ENCODE results near the gene FAM219A. TPM values are rescaled to one million over a fixed set of nuclear protein-coding genes. Genes with fewer than 3 reads are reported as not detected.
A peak's percentile ranks its signal among the peaks of the same experiment; 100 is the strongest.

Gene FAM219A
- total RNA-seq, 1 donor from 2014 or later, result 221 TPM

DNA sequence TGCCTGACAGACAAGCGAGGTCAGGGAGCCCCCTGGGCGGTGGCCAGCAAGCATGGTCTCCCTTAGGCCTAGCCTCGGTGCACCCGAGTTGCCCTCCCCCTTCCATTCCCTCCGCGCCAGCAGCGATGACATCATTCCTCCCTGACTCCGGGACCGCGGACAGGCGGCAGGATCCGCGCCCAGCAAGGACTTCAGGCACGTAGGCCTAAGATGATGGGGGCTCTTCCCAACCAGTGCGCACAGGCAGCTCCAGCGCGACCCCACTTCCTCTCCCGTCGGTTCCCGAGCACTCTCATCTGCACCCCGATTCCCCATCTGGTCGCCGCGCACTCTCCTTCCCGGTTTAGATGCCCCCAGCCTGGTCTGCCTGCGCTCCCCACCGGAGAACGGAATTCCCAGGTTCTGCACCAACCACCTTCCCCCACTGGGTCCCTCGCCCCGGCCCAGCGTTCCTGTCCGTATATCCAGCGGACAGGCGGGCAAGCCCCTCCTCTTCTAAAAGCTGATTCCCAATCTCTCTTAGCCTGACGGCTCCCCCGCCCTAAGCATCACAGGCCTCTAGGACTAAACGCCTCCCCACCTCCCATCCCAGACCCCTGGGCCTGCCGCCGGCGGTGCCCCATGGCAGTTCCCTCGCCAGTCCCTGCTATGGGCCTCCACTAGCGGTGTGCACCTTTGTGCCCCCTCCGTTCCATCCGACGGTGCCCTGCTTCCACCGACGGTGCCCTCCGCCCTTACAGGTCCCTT, 931 bp downstream of the FAM219A start:
- Mint-ChIP-seq H3K27ac (ENCODE audit: unreplicated experiment) (peak overlapping the region; percentile 99), H3K27me3 (ENCODE audit: unreplicated experiment) (peaks cover 25% of the 10 kb centered on the region), H3K4me3 (ENCODE audit: unreplicated experiment) (peak overlapping the region; percentile 99), H3K36me3 (ENCODE audit: unreplicated experiment) (peaks cover 9% of the 10 kb centered on the region), H3K4me1 (ENCODE audit: low read depth, unreplicated experiment) (peaks cover 48% of the 10 kb centered on the region), H3K9me3 (ENCODE audit: unreplicated experiment) (peaks cover 24% of the 10 kb centered on the region)
- DNase-seq, result peak; percentile 84
- TF ChIP-seq, protein P1, sequence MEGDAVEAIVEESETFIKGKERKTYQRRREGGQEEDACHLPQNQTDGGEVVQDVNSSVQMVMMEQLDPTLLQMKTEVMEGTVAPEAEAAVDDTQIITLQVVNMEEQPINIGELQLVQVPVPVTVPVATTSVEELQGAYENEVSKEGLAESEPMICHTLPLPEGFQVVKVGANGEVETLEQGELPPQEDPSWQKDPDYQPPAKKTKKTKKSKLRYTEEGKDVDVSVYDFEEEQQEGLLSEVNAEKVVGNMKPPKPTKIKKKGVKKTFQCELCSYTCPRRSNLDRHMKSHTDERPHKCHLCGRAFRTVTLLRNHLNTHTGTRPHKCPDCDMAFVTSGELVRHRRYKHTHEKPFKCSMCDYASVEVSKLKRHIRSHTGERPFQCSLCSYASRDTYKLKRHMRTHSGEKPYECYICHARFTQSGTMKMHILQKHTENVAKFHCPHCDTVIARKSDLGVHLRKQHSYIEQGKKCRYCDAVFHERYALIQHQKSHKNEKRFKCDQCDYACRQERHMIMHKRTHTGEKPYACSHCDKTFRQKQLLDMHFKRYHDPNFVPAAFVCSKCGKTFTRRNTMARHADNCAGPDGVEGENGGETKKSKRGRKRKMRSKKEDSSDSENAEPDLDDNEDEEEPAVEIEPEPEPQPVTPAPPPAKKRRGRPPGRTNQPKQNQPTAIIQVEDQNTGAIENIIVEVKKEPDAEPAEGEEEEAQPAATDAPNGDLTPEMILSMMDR (IDR thresholded peaks at IDR 0.05; ENCODE audit: partially characterized antibody, unreplicated experiment), result no peak

DNA sequence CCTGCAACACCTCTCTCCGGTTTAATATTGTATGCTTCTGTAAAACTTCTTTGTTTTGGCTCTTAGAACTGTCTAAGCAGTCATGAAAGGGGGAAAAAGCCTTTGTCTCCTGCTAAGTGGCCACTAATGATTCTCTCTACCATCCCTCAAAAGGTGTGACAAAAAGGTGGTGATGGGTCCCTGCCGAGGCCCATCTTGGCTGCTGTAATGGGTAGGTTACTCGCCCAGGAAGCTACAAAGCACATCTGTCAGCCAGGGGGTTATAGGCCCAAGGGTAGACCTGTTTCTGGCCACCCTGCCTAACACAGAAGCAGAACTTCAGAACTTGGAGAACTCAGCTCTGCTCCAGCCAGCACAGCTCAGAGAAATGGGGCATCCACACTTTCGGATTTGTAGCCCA, 1.6 kb downstream of the FAM219A start:
- Mint-ChIP-seq H3K9me3 (ENCODE audit: unreplicated experiment) (peaks cover 24% of the 10 kb centered on the region), H3K4me1 (ENCODE audit: low read depth, unreplicated experiment) (peaks cover 53% of the 10 kb centered on the region), H3K27me3 (ENCODE audit: unreplicated experiment) (peaks cover 25% of the 10 kb centered on the region), H3K4me3 (ENCODE audit: unreplicated experiment) (peak overlapping the region; percentile 99), H3K36me3 (ENCODE audit: unreplicated experiment) (peaks cover 12% of the 10 kb centered on the region), H3K27ac (ENCODE audit: unreplicated experiment) (peak overlapping the region; percentile 99)
- TF ChIP-seq, protein P1 (IDR thresholded peaks at IDR 0.05; ENCODE audit: partially characterized antibody, unreplicated experiment), result no peak
- DNase-seq, result no peak

GRCh38 chr9:34456151-34456550, 2.2 kb downstream of the FAM219A start:
- Mint-ChIP-seq H3K4me3 (ENCODE audit: unreplicated experiment) (peak overlapping the region; percentile 99), H3K36me3 (ENCODE audit: unreplicated experiment) (peaks cover 12% of the 10 kb centered on the region), H3K4me1 (ENCODE audit: low read depth, unreplicated experiment) (peaks cover 59% of the 10 kb centered on the region), H3K27ac (ENCODE audit: unreplicated experiment) (peak overlapping the region; percentile 99), H3K9me3 (ENCODE audit: unreplicated experiment) (peaks cover 24% of the 10 kb centered on the region), H3K27me3 (ENCODE audit: unreplicated experiment) (peaks cover 25% of the 10 kb centered on the region)
- DNase-seq, result no peak
- TF ChIP-seq, protein P1 (IDR thresholded peaks at IDR 0.05; ENCODE audit: partially characterized antibody, unreplicated experiment), result no peak

DNA sequence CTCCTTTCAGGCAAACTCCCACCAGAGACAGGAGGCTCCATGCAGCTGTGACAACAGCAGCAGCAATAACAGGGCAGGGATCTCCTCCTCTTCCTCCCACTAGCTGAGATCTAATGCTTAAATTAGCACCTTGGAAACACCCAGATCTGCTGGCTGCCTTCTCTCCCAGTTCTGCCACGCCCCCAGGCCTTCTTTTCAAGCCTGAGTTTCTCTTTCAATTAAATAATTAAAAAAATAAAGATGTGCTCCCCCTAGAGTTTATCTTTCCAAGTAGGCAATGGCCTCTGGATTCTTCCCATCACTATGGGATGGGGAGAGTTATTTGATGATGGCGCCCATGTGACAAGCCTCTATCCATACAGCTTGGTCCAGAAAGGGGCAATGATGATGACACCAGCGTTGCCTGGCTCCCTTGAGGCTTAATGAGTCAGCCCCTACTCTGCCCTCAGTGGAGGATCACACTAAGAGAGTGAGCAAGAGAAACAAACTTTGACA, 3.8 kb downstream of the FAM219A start:
- peaks cover 12% of the 10 kb centered on the region for H3K36me3 Mint-ChIP-seq (ENCODE audit: unreplicated experiment)
- TF ChIP-seq, protein P1 (IDR thresholded peaks at IDR 0.05; ENCODE audit: partially characterized antibody, unreplicated experiment), result no peak
- H3K9me3 Mint-ChIP-seq (ENCODE audit: unreplicated experiment), result peaks cover 22% of the 10 kb centered on the region
- H3K27me3 Mint-ChIP-seq (ENCODE audit: unreplicated experiment), result peaks cover 23% of the 10 kb centered on the region
- peak overlapping the region; percentile 99 for H3K4me3 Mint-ChIP-seq (ENCODE audit: unreplicated experiment)
- H3K27ac Mint-ChIP-seq (ENCODE audit: unreplicated experiment), result peak overlapping the region; percentile 87
- peak; percentile 29 for DNase-seq
- H3K4me1 Mint-ChIP-seq (ENCODE audit: low read depth, unreplicated experiment), result peaks cover 60% of the 10 kb centered on the region

- Mint-ChIP-seq H3K27ac (ENCODE audit: unreplicated experiment) (no peak overlapping the region), H3K27me3 (ENCODE audit: unreplicated experiment) (peaks cover 15% of the 10 kb centered on the region), H3K36me3 (ENCODE audit: unreplicated experiment) (peaks cover 12% of the 10 kb centered on the region), H3K9me3 (ENCODE audit: unreplicated experiment) (peaks cover 13% of the 10 kb centered on the region), H3K4me1 (ENCODE audit: low read depth, unreplicated experiment) (peaks cover 51% of the 10 kb centered on the region), H3K4me3 (ENCODE audit: unreplicated experiment) (peak overlapping the region; percentile 54)
- no peak for DNase-seq
- TF ChIP-seq, protein P1 (IDR thresholded peaks at IDR 0.05; ENCODE audit: partially characterized antibody, unreplicated experiment), result no peak
These were observed 5.8 kb downstream of the FAM219A start for GRCh38 chr9:34452568-34452967.
